ENCODE results near the gene CEP72. TPM values are rescaled to one million over a fixed set of nuclear protein-coding genes. Genes with fewer than 3 reads are reported as not detected.

CEP72 gene, protein sequence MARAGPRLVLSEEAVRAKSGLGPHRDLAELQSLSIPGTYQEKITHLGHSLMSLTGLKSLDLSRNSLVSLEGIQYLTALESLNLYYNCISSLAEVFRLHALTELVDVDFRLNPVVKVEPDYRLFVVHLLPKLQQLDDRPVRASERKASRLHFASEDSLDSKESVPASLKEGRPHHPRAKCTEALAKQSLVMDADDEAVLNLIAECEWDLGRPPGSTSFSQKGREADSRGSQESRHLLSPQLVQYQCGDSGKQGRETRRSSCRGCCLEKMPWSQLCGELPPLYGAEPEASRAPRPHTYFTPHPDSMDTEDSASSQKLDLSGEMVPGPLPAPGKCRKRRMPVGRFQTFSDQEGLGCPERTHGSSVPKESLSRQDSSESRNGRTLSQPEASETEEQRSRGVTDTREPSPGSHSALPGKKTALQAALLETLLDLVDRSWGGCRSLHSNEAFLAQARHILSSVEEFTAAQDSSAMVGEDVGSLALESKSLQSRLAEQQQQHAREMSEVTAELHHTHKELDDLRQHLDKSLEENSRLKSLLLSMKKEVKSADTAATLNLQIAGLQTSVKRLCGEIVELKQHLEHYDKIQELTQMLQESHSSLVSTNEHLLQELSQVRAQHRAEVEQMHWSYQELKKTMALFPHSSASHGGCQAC
- total RNA-seq (2022; extraction: Qiagen RNA extraction; ENCODE audit: low read depth) = 8.8 to 11.1 TPM (median 10.9 TPM) in 5 replicates

DNA sequence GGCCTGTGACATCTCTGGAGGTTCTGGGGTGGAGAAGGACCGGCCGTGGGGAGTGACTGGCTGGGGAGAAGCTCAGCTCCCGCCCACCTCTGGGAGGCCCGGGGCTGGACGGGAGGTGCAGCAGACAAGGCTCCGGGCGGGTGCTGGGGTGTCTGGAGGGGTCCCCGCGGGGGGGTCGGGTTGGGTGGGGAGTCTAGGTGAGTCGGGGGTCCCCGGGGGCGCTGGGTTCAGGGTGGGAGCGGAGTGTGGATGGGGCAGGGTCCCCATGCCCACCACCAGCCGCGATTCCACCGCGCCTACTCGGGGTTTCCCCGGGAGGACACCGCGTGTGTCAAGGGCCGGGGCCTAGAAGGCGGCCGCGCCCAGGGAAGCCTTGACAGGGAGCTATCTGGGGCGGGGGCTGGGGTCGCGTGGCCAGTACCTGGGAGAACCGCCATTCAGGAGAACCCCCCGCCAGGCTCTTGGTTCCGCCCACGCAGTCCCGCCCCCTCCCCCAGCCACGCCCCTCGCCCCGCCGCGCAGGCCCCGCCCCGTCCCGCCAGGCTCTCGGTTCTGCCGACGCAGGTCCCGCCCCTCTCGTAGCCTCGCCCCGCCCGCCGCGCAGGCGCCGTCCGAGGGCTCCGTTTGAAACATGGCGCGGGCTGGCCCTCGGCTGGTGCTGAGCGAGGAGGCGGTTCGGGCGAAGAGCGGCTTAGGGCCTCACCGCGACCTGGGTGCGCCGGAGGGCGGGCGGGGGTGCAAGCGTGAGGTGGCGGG lies at the start of gene CEP72:
Gene CEP72, plus strand, starts transcription at position 610 of the 756 bp plus-strand sequence. Its CDS starts 22 bp downstream, at position 632.

GRCh38 chr5:693271-694041 lies 81.3 kb downstream of the CEP72 start, which contains the start of gene TPPP:
TSS of gene TPPP (minus strand) at chr5:693352. CDS start at chr5:678060, 15,292 bp downstream.

Other genes starting within 250 kb of the CEP72 start
- gene EXOC3, start 169.2 kb upstream of the CEP72 start, total RNA-seq (2022; extraction: Qiagen RNA extraction; ENCODE audit: low read depth) = 27.9 to 32.7 TPM (median 32.2 TPM) in 5 replicates
- 2.1 to 2.8 TPM (median 2.5 TPM) in 5 replicates for gene SLC9A3, start 87.9 kb upstream of the CEP72 start, total RNA-seq (2022; extraction: Qiagen RNA extraction; ENCODE audit: low read depth)
- 5.1 to 6.4 TPM (median 5.5 TPM) in 5 replicates for gene TPPP, start 81.0 kb downstream of the CEP72 start, total RNA-seq (2022; extraction: Qiagen RNA extraction; ENCODE audit: low read depth)
- gene ZDHHC11B, start 172.4 kb downstream of the CEP72 start, total RNA-seq (2022; extraction: Qiagen RNA extraction; ENCODE audit: low read depth) = 0.92 to 1.5 TPM (median 1.1 TPM) in 5 replicates
- gene ZDHHC11, start 238.6 kb downstream of the CEP72 start, total RNA-seq (2022; extraction: Qiagen RNA extraction; ENCODE audit: low read depth) = 11.1 to 22.4 TPM (median 18.3 TPM) in 5 replicates